Common myeloid progenitor, CD34-positive (primary cell): ENCODE measurements around the gene TENT4A.
A peak's percentile ranks its signal among the peaks of the same experiment; 100 is the strongest.

Experiments used
- CTCF ChIA-PET: fragments of 350-600 bp; sonication (Branson Sonifier 250); formaldehyde crosslinking; loops from one replicate; lab custom pipeline; 2021; ENCODE audit warnings: antibody characterized with exemption; lab: Charles Lee
- POLR2A ChIA-PET: fragments of 350-600 bp; sonication (Branson Sonifier 250); formaldehyde crosslinking; loops from one replicate; lab custom pipeline; 2021; ENCODE audit warnings: antibody characterized with exemption; lab: Charles Lee
- DNase-seq, 3 donors: peaks; one replicate each; pipeline versions ENCODE4 v3.0.0 to v3.0.0-alpha.2; 2013
- H3K27ac ChIP-seq, 2 experiments: 1 replicate in 1 of 2; 2 replicates in 1 of 2; pipeline ENCODE4 v1.7.0; 2013; ENCODE audit warnings: inconsistent platforms in 2 of 2, low read length in 2 of 2, mild to moderate bottlenecking in 2 of 2, low read depth in 1 of 2, moderate library complexity in 1 of 2; ENCODE audit not compliant: severe bottlenecking in 2 of 2, insufficient read depth in 1 of 2, poor library complexity in 1 of 2
- H3K27me3 ChIP-seq, 5 experiments: replicated peaks in 2 of 5; 1 replicate in 3 of 5; 2 replicates in 2 of 5; pipeline versions ENCODE4 v1.6.1 to v1.7.0; 2013; ENCODE audit warnings: low read length in 4 of 5, mild to moderate bottlenecking in 2 of 5, moderate library complexity in 2 of 5, inconsistent platforms in 1 of 5; ENCODE audit not compliant: insufficient read depth in 5 of 5, control insufficient read depth in 4 of 5
- H3K36me3 ChIP-seq, 4 experiments: 1 replicate in 2 of 4; 2 replicates in 2 of 4; pipeline versions ENCODE4 v1.6.1 to v1.7.0; 2013; ENCODE audit warnings: low read length in 3 of 4, control low read depth in 1 of 4, mild to moderate bottlenecking in 1 of 4; ENCODE audit not compliant: control insufficient read depth in 4 of 4, insufficient read depth in 4 of 4
- H3K4me1 ChIP-seq, 4 experiments: 1 replicate in 3 of 4; 2 replicates in 1 of 4; pipeline versions ENCODE4 v1.6.1 to v1.7.1; 2013; ENCODE audit warnings: low read length in 3 of 4, mild to moderate bottlenecking in 3 of 4, control low read depth in 1 of 4, inconsistent platforms in 1 of 4, moderate library complexity in 1 of 4; ENCODE audit not compliant: control insufficient read depth in 4 of 4, insufficient read depth in 4 of 4; ENCODE audit errors: control extremely low read depth in 1 of 4
- H3K4me3 ChIP-seq, 7 experiments: 1 replicate in 4 of 7; 2 replicates in 3 of 7; pipeline versions ENCODE4 v1.5.1 to v1.7.0; 2013; ENCODE audit warnings: mild to moderate bottlenecking in 7 of 7, low read length in 6 of 7, moderate library complexity in 6 of 7, inconsistent platforms in 2 of 7, low read depth in 2 of 7, control low read depth in 1 of 7; ENCODE audit not compliant: insufficient read depth in 4 of 7, control insufficient read depth in 1 of 7; ENCODE audit errors: extremely low read depth in 1 of 7
- H3K9me3 ChIP-seq, 5 experiments: 1 replicate in 4 of 5; 2 replicates in 1 of 5; pipeline versions ENCODE4 v1.6.1 to v1.7.1; 2013; ENCODE audit warnings: low read length in 4 of 5, mild to moderate bottlenecking in 2 of 5, inconsistent platforms in 1 of 5, low read depth in 1 of 5, moderate library complexity in 1 of 5; ENCODE audit not compliant: control insufficient read depth in 4 of 5, insufficient read depth in 2 of 5; ENCODE audit errors: control extremely low read depth in 1 of 5
- WGBS: methylation state at CpG from one replicate; pipeline ENCODE4 v1.1.5; 2013; ENCODE audit not compliant: insufficient coverage; 5-methylcytosine and 5-hydroxymethylcytosine counted together

TENT4A gene

DNA sequence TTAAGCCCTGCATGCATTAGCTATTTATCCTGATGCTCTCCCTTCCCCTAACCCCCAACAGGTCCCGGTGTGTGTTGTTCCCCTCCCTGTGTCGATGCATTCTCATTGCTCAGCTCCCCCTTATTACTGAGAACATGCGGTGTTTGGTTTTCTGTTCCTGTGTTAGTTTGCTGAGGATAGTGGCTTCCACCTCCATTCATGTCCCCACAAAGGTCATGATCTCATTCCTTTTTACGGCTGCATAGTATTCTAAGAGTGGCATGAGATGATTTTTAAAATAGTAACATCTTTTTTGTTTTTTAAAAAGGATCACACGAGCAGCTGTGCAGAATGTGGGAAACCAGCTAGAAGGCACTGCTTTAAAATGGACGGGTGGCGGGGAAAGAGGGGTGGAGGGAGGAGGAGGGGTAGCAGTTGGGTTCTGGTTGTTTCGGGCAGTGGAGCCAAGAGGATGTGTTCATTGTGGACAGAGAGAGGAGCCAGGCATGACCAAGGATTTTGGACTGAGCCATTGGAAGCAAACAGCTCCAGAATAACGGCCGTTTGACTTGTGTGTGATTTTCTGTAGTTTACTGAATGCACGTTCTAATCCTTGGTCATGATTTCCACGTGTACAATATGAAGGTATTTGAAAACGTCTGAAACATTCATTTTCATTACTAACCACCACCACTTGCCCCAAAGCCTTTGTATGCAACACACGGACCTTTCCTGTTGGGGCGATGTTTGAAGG, 1.7 kb upstream of the TENT4A start:
- CTCF ChIA-PET = interaction anchor here (0.8 to 2.6 kb wide), 5 partner anchors 8 to 36 kb away, joined by 3 to 8 read pairs (median 4); no protein-coding TSS in a partner anchor
- Histone ChIP-seq H3K36me3 (peaks cover 0 to under 1% (median 0%) of the 10 kb centered on the region in 4 experiments), H3K27ac (peak overlapping the region in 1 of 2 experiments; percentile 81), H3K9me3 (no peaks in the 10 kb centered on the region), H3K27me3 (no peaks in the 10 kb centered on the region), H3K4me3 (peak overlapping the region; percentile 71 to 92 (median 78)), H3K4me1 (peaks cover 14 to 33% (median 27%) of the 10 kb centered on the region in 4 experiments)
- no peak for DNase-seq
- 69% methylated on average over 10 of the region's 15 CpGs for WGBS
- POLR2A ChIA-PET = no interaction called here

DNA sequence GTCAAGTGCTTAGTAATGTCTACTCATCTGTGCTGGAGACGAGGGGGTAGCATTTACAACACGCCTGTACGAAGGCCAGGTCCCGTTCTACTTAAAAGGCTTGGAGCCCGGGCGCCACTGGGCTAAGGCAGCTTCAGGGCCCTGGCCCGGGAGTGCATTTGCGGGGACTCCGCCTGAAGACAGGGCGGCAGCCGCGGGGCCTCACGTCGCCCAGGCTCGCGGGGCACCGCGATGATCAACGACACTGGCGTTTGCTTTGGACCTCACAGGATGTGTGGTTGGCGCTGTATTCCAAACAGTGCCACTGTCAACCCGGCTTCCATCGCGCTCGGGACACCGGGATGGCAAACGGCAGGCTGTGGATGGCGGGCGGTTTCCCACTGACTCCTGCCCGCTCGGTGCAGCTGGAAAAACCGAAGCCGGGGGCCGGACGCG, 1.1 kb upstream of the TENT4A start:
- DNase-seq = peak; percentile 68 to 81 (median 78)
- CTCF ChIA-PET = interaction anchor here (1.1 to 2.6 kb wide), 4 partner anchors 20 to 35 kb away, joined by 3 to 8 read pairs (median 4); no protein-coding TSS in a partner anchor
- POLR2A ChIA-PET = no interaction called here

DNA sequence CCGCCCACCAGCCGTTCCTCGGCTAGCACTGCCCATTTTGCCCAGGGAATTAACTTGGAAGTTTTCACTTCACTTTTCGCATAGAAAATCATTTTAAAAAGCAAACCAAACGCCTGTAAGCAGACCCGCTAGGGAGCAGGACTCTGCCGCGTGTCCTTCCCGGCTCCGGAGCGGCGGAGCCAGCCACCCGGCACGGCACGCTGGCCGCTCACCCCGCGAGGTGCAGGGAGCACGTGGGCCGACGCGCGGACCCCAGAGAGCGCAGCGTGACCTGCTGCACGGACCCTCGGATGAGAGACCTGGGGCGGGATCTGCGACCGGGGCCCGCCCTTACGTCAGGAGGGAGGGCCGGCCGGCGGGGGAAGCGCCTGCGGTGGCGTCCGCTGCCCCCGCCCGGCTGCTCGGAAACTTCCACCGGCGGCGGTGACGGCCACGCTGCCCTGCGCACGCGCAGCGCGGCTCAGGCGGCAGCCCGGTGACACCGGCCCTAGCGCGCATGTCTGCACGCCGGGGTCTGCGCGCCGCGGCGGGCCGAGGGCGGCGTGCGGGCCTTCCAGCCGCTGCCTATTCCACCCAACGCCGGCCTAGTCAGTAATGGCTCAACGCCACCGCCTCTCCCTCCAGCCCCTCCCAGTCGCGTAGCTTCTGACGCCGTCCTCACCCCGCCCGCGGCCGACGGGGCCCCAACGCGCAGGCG, 507 bp upstream of the TENT4A start:
- peaks cover 0 to 12% (median 0%) of the 10 kb centered on the region in 4 experiments for H3K36me3 ChIP-seq
- peak overlapping the region; percentile 50 to 81 for H3K27ac ChIP-seq
- H3K27me3 ChIP-seq = no peaks in the 10 kb centered on the region
- 0% methylated on average over 57 of the region's 85 CpGs for whole genome bisulfite sequencing
- ChIA-PET CTCF (interaction anchor here (1.1 kb wide), 1 partner anchor 19 kb away, joined by 4 read pairs; no protein-coding TSS in a partner anchor), POLR2A (no interaction called here)
- H3K9me3 ChIP-seq = no peaks in the 10 kb centered on the region
- H3K4me1 ChIP-seq = peaks cover 14 to 41% (median 33%) of the 10 kb centered on the region in 4 experiments
- DNase-seq = peak; percentile 95 to 98 (median 98)
- peak overlapping the region; percentile 71 to 92 (median 78) for H3K4me3 ChIP-seq

More for the DNA sequence above, 1.1 kb upstream of the TENT4A start:
- peak overlapping the region; percentile 50 to 81 for H3K27ac ChIP-seq
- no peaks in the 10 kb centered on the region for H3K9me3 ChIP-seq
- no peaks in the 10 kb centered on the region for H3K27me3 ChIP-seq
- peaks cover 0 to 7% (median 0%) of the 10 kb centered on the region in 4 experiments for H3K36me3 ChIP-seq
- H3K4me1 ChIP-seq = peaks cover 14 to 38% (median 31%) of the 10 kb centered on the region in 4 experiments
- WGBS = under 1% methylated on average over 32 of the region's 36 CpGs
- H3K4me3 ChIP-seq = peak overlapping the region; percentile 71 to 92 (median 78)

DNA sequence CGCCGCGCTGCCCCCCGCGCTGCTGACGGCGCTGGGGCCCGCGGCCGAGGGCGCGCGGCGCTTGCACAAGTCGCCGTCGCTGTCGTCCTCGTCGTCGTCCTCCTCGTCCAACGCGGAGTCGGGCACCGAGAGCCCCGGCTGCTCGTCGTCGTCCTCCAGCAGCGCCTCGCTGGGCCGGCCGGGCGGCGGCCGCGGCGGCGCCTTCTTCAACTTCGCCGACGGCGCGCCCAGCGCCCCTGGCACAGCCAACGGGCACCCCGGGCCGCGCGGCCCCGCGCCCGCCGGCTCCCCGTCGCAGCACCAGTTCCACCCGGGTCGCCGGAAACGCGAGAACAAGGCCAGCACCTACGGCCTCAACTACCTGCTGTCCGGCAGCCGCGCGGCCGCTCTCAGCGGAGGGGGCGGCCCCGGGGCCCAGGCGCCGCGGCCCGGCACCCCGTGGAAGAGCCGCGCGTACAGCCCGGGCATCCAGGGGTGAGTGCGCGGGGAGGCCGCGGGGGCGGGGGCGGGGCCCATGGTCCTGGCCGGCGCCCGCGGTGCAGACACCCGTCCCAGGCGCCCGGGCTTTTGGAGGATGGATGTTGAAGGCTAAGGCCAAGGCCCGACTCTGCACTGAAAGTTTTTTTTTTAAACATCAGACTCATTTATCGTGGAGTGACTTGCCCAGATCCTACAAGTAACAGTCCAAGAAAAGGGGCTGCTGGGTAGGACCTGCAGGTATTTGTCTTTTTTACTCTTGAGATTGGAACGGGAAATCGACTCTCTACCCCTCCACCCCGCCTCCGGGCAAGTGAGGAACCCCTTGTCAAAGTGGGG, 1.2 kb downstream of the TENT4A start:
- H3K4me1 ChIP-seq = peaks cover 14 to 45% (median 35%) of the 10 kb centered on the region in 4 experiments

DNA sequence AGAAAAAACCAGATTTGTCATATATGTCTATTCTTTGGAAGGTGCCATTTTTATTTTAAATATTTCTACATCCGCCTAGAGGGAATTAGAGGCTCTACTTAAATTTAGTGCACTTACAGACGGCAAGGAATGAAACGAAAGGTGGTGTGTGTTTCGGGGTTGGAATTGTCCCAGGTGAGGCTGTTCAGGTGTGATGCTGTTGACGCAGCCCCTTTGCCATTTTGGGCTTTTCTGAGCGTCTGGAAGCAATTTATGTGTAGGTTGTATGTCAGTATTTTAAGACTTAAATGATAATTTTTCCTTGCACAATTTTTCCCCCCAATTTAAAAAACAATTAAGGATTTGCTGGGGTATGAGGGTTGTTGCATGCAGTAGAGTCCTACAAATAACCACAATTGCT, 2.0 kb downstream of the TENT4A start:
- Histone ChIP-seq H3K27ac (no peak overlapping the region), H3K27me3 (no peaks in the 10 kb centered on the region), H3K36me3 (peaks cover 0 to 35% (median 3%) of the 10 kb centered on the region in 4 experiments), H3K9me3 (no peaks in the 10 kb centered on the region), H3K4me3 (peak overlapping the region in 6 of 7 experiments; percentile 61 to 81 (median 77)), H3K4me1 (peaks cover 14 to 52% (median 43%) of the 10 kb centered on the region in 4 experiments)
- WGBS = 55% methylated on average over 4 of the region's 6 CpGs
- ChIA-PET CTCF (interaction anchor here (1.7 kb wide), 1 partner anchor 14 kb away, joined by 11 read pairs; no protein-coding TSS in a partner anchor), POLR2A (no interaction called here)
- DNase-seq = no peak

More for the DNA sequence above, 1.2 kb downstream of the TENT4A start:
- no peaks in the 10 kb centered on the region for H3K9me3 ChIP-seq
- H3K36me3 ChIP-seq = peaks cover 0 to 27% (median 3%) of the 10 kb centered on the region in 4 experiments
- peak overlapping the region; percentile 39 to 81 (median 77) for H3K4me3 ChIP-seq
- under 1% methylated on average over 68 of the region's 99 CpGs for WGBS
- peak in 2 of 3 donors; percentile 20 to 40 for DNase-seq
- H3K27me3 ChIP-seq = no peaks in the 10 kb centered on the region
- POLR2A ChIA-PET = no interaction called here
- H3K27ac ChIP-seq = no peak overlapping the region
- CTCF ChIA-PET = no interaction called here

DNA sequence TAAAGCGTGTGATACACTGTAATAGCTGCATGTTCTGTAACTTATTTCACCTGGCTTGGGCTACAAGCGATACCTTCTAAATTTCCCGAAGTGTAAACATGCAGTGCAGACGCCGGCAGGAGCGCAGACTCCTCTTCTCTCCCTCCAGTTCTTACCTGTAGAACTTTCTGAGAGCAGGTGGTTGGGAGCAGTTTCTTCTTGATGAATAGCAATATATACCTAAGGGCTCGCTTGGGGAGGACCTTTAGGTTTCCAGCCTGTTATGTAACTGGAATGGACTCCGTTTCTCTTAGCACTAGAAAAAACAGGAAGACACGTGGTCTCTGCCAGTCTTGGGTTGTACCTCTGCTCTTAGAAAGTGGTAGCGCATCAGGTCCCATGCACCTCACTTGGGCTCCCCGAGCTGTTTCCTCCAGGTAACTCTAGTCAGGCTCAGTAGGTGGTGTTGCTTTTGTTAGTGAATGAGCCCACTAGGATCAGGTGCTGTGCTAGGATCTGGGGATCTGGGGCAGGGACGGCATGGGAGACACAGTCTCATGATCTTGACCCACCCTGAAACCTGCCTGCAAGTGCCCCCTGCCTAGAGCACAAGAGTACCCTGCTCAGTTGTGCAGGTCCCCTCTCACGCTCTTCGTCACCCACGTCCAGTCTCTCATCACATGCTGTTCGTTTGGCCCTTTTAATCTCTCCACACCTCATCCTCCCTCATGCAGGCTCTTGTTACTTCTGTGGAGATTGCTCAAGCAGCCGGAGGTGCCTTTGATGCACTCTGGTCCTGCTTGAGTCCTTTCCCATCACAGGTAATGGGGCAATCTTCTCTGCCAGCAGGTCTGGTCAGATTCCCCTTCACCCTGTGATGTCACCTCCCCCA, 2.8 kb downstream of the TENT4A start:
- Histone ChIP-seq H3K36me3 (peaks cover 0 to 35% (median 3%) of the 10 kb centered on the region in 4 experiments), H3K4me1 (peaks cover 14 to 59% (median 49%) of the 10 kb centered on the region in 4 experiments), H3K27me3 (no peaks in the 10 kb centered on the region), H3K9me3 (no peaks in the 10 kb centered on the region), H3K4me3 (peak overlapping the region in 6 of 7 experiments; percentile 56 to 81 (median 76)), H3K27ac (no peak overlapping the region)
- peak in 2 of 3 donors; percentile 35 to 43 for DNase-seq
- 48% methylated on average over 12 of the region's 17 CpGs for WGBS
- ChIA-PET CTCF (interaction anchor here (1.4 to 2.3 kb wide), 3 partner anchors 11 to 29 kb away, joined by 3 to 11 read pairs (median 6); no protein-coding TSS in a partner anchor), POLR2A (no interaction called here)
